Thoracic aorta (tissue), 2 donors: ENCODE measurements around the gene LRP10. TPM values are rescaled to one million over a fixed set of nuclear protein-coding genes. Genes with fewer than 3 reads are reported as not detected.

Source experiments
- ATAC-seq: fragments of 150-250 bp; one replicate; pipeline ENCODE4 v1.8.0; 2017; ENCODE audit warnings: low read depth; ENCODE audit not compliant: insufficient number of reproducible peaks, low FRiP score
- DNase-seq: peaks from one replicate; pipeline ENCODE4 v3.0.0-alpha.2; 2020; ENCODE audit warnings: low spot score
- H3K27ac ChIP-seq, 2 donors: fragments of 200-600 bp; sonication (generic); 1 replicate in 1 of 2; 2 replicates in 1 of 2; pipeline ENCODE4 v1.5.1; 2016; ENCODE audit warnings: mild to moderate bottlenecking in 2 of 2, moderate library complexity in 2 of 2
- H3K27me3 ChIP-seq: fragments of 200-600 bp; sonication (generic); replicated peaks from 2 replicates; pipeline ENCODE4 v1.6.0; 2016; ENCODE audit warnings: mild to moderate bottlenecking; ENCODE audit not compliant: insufficient read depth
- H3K36me3 ChIP-seq: fragments of 200-600 bp; sonication (generic); one replicate; pipeline ENCODE4 v1.5.1; 2016
- H3K4me1 ChIP-seq, 2 donors: fragments of 200-600 bp; sonication (generic); 1 replicate in 1 of 2; 2 replicates in 1 of 2; pipeline versions ENCODE4 v1.5.1 to v1.6.0; 2016; ENCODE audit warnings: low read depth in 2 of 2, mild to moderate bottlenecking in 1 of 2; ENCODE audit not compliant: control insufficient read depth in 1 of 2
- H3K4me3 ChIP-seq: fragments of 200-600 bp; sonication (generic); 2 replicates; pipeline ENCODE4 v1.5.1; 2016; ENCODE audit warnings: mild to moderate bottlenecking
- H3K9me3 ChIP-seq: fragments of 200-600 bp; sonication (generic); 2 replicates; pipeline ENCODE4 v1.5.1; 2016
- CTCF ChIP-seq: fragments of 200-600 bp; sonication (generic); IDR thresholded peaks from one replicate; pipeline ENCODE4 v1.5.1; 2019; ENCODE audit warnings: antibody characterized with exemption
- total RNA-seq, 2 donors: library from RNA; depleted of rRNA; stranded (reverse); fragments of >200 nt; gene quantifications; one replicate each; pipeline versions ENCODE4 v1.1.0 to v1.2.3, GENCODE V29; 2016

LRP10 gene
- total RNA-seq, 2 donors from 2014 or later: 158 to 209 TPM

DNA sequence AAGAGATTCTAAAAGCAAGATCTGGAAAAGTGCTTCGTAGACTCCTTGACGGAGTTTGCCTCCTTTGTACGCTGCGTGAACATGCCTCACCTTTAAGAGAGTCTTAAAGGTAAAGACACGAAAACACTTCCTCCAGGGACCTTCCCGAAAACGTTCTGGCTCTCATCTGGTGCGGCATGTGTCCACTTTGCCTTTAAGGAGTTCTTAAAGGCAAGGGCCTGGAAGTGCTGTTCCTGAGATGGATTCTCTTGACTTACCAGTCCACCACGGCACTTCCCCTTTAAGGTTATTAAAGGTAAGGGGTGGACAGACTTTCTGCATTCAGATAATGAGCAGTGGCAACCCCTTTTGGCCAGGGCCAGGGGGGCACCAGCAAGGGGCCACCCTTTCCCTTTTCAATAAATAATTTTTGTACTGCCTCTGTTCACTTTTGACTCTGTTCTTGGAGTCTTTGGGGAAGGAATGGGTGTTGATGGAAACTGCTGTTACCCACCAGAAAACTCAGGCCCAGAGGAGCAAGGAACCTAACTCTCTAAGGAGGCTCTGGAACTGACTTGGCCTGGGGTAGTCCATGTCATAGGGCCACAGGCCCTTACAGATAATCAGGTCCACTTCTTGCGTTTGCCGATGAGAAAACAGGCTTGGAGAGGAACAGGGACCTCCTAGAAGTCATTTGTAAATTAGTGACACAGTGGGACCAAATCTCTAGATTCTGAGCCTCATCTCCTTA lies 15.9 kb downstream of the LRP10 start:
- DNase-seq: no peak
- Histone ChIP-seq H3K27me3 (no peaks in the 10 kb centered on the region), H3K9me3 (no peaks in the 10 kb centered on the region), H3K36me3 (no peaks in the 10 kb centered on the region), H3K27ac (peak overlapping the region; percentile 18 to 38), H3K4me3 (peak overlapping the region; percentile 73), H3K4me1 (peaks cover 4 to 20% of the 10 kb centered on the region in 2 donors)
- peak; percentile 50 for ATAC-seq
- no peak for TF ChIP-seq CTCF

DNA sequence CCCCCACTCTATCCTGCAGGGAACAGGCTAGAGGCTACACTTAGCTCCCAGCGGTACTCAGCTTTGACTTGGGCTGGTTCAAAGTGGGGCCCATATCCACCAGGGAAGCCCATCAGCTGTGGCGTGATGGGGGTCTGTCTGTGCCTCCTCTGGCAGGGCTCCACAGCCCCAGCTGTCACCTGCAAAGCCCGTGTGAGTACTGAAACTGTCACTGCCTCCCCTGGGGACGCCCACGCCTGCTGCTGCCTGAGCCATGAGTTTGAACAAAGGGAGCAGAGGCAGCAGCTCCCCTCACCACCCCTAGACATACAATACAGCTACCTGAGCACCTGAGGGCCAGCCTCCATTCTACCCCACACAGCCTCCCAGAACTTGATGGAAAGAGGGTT lies 16.4 kb downstream of the LRP10 start:
- Histone ChIP-seq H3K9me3 (no peaks in the 10 kb centered on the region), H3K27me3 (no peaks in the 10 kb centered on the region), H3K4me3 (peak overlapping the region; percentile 73), H3K27ac (no peak overlapping the region), H3K36me3 (no peaks in the 10 kb centered on the region), H3K4me1 (peaks cover 4 to 20% of the 10 kb centered on the region in 2 donors)
- ATAC-seq: no peak
- TF ChIP-seq CTCF: no peak
- DNase-seq: no peak

DNA sequence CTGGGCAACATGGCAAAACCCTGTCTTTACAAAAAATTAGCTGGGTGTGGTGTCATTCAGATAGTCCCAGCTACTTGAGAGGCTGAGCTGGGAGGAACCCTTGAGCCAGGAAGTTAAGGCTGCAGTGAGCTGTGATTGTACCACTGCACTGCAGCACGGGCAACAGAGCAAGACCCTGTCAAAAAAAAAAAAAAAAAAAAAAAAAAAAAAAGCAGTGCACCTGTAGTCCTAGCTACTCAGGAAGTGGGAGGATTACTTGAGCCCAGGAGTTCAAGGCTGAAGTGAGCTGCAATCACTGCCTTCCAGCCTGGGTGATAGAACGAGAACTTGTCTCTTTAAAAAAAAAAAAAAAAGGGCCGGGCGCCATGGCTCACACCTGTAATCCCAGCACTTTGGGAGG lies 17.1 kb downstream of the LRP10 start:
- Histone ChIP-seq H3K4me3 (no peak overlapping the region), H3K4me1 (peaks cover 4 to 20% of the 10 kb centered on the region in 2 donors), H3K36me3 (no peaks in the 10 kb centered on the region), H3K27ac (no peak overlapping the region), H3K9me3 (no peaks in the 10 kb centered on the region), H3K27me3 (no peaks in the 10 kb centered on the region)
- TF ChIP-seq CTCF: no peak
- no peak for ATAC-seq
- DNase-seq: no peak

GRCh38 chr14:22890416-22890815 lies 18.9 kb downstream of the LRP10 start:
- H3K27me3 ChIP-seq: no peaks in the 10 kb centered on the region
- H3K9me3 ChIP-seq: no peaks in the 10 kb centered on the region
- H3K4me1 ChIP-seq: peaks cover 4 to 20% of the 10 kb centered on the region in 2 donors
- TF ChIP-seq CTCF: no peak
- no peaks in the 10 kb centered on the region for H3K36me3 ChIP-seq
- ATAC-seq: no peak
- DNase-seq: no peak
- H3K27ac ChIP-seq: no peak overlapping the region
- no peak overlapping the region for H3K4me3 ChIP-seq

GRCh38 chr14:22892488-22892887 lies 20.9 kb downstream of the LRP10 start:
- TF ChIP-seq CTCF: no peak
- Histone ChIP-seq H3K27me3 (no peaks in the 10 kb centered on the region), H3K4me3 (no peak overlapping the region), H3K36me3 (no peaks in the 10 kb centered on the region), H3K4me1 (peaks cover 2 to 7% of the 10 kb centered on the region in 2 donors), H3K27ac (no peak overlapping the region), H3K9me3 (no peaks in the 10 kb centered on the region)
- ATAC-seq: no peak
- no peak for DNase-seq
